GM12878 (cell line): ENCODE data around the gene CKS1B. TPM values are rescaled to one million over a fixed set of nuclear protein-coding genes. Genes with fewer than 3 reads are reported as not detected.
A peak's percentile ranks its signal among the peaks of the same experiment; 100 is the strongest.

Experiments
- ATAC-seq: fragments of 200-7000 bp; cut with Tn5 transposase; 3 replicates; pipeline ENCODE4 v1.9.1; 2020; ENCODE audit warnings: mild to moderate bottlenecking, moderate library complexity
- BruUV-seq: library from RNA; stranded (reverse); fragments of 400-500 nt; replicated peaks from 2 replicates; lab custom pipeline; 2021; lab: Mats Ljungman, UMichigan
- CTCF ChIA-PET: fragments of 300-600 bp; sonication (Branson Sonifier 250); formaldehyde crosslinking; extraction: SDS; loops from one replicate; lab custom pipeline; 2021; ENCODE audit warnings: inconsistent platforms; lab: Yijun Ruan, JAX
- POLR2A ChIA-PET: fragments of 350-600 bp; formaldehyde crosslinking; extraction: SDS; loops from one replicate; lab custom pipeline; 2021; ENCODE audit warnings: inconsistent platforms; lab: Charles Lee
- RAD21 ChIA-PET: fragments of 300-600 bp; sonication (Branson Sonifier 250); formaldehyde crosslinking; loops from one replicate; lab custom pipeline; 2023; ENCODE audit warnings: antibody characterized with exemption; ENCODE audit not compliant: unreplicated experiment; lab: Charles Lee
- SMC1A ChIA-PET: fragments of 300-600 bp; sonication (Branson Sonifier 250); formaldehyde crosslinking; loops from one replicate; lab custom pipeline; 2023; ENCODE audit not compliant: unreplicated experiment, uncharacterized antibody; lab: Charles Lee
- DNase-seq: peaks from one replicate; pipeline ENCODE4 v3.0.0-alpha.2; 2011; ENCODE audit warnings: low read depth, low spot score
- FAIRE-seq: peaks from 3 replicates; lab custom pipeline; 2011; peaks lifted over from hg19 to GRCh38; lab: Jason Lieb, UNC
- H2AFZ ChIP-seq: 2 replicates; pipeline ENCODE4 v1.6.0; 2011; ENCODE audit warnings: low read depth, low read length, control low read depth; ENCODE audit not compliant: control insufficient read depth
- H3K27ac ChIP-seq: 2 replicates; pipeline ENCODE4 v1.5.1; 2011; ENCODE audit warnings: control low read depth; ENCODE audit not compliant: control insufficient read depth, insufficient read depth
- H3K27me3 ChIP-seq, 2 experiments: replicated peaks in 1 of 2; 2 replicates each; pipeline versions ENCODE4 v1.6.0 to v1.6.1; 2011; ENCODE audit warnings: low read length in 1 of 2; ENCODE audit not compliant: control insufficient read depth in 2 of 2, insufficient read depth in 2 of 2
- H3K36me3 ChIP-seq, 2 experiments: 2 replicates each; pipeline ENCODE4 v1.5.1; 2011; ENCODE audit warnings: low read length in 1 of 2; ENCODE audit not compliant: control insufficient read depth in 2 of 2, insufficient read depth in 2 of 2
- H3K4me1 ChIP-seq: 2 replicates; pipeline ENCODE4 v1.6.1; 2011; ENCODE audit warnings: mild to moderate bottlenecking, low read length, moderate library complexity, mixed read lengths; ENCODE audit not compliant: control insufficient read depth, insufficient read depth
- H3K4me2 ChIP-seq: 2 replicates; pipeline ENCODE4 v1.6.0; 2011; ENCODE audit warnings: control low read depth; ENCODE audit not compliant: control insufficient read depth, insufficient read depth
- H3K4me3 ChIP-seq: fragments of 200-600 bp; sonication (generic); 2 replicates; pipeline ENCODE4 v1.5.1; 2016
- H3K79me2 ChIP-seq: 2 replicates; pipeline ENCODE4 v1.6.0; 2011; ENCODE audit warnings: low read length; ENCODE audit not compliant: control insufficient read depth, insufficient read depth
- H3K9ac ChIP-seq: 2 replicates; pipeline ENCODE4 v1.8.0; 2011; ENCODE audit warnings: low read length, control low read depth, mixed read lengths; ENCODE audit not compliant: control insufficient read depth, insufficient read depth
- H3K9me3 ChIP-seq: replicated peaks from 3 replicates; pipeline ENCODE4 v1.5.1; 2011; ENCODE audit warnings: mild to moderate bottlenecking, low read length; ENCODE audit not compliant: control insufficient read depth, insufficient read depth
- H4K20me1 ChIP-seq: 2 replicates; pipeline ENCODE4 v1.6.0; 2011; ENCODE audit not compliant: control insufficient read depth, insufficient read depth
- BCLAF1 ChIP-seq: fragments of 450-650 bp; IDR thresholded peaks from 2 replicates; pipeline ENCODE4 v1.6.1; 2017; ENCODE audit warnings: antibody characterized with exemption, mild to moderate bottlenecking, moderate library complexity
- CEBPB ChIP-seq, 2 experiments: fragments of 150-350 bp in 1 of 2; IDR thresholded peaks; 2 replicates each; pipeline ENCODE4 v1.6.1; 2012 to 2014; ENCODE audit warnings: low read depth in 2 of 2, low read length in 2 of 2, borderline replicate concordance in 1 of 2, inconsistent platforms in 1 of 2
- HDAC2 ChIP-seq: fragments of 200-600 bp; sonication (generic); IDR thresholded peaks from 2 replicates; pipeline ENCODE4 v1.6.1; 2017
- IKZF1 ChIP-seq: fragments of 450-650 bp; conservative IDR thresholded peaks from 2 replicates; pipeline ENCODE4 v1.6.1; 2017; ENCODE audit warnings: antibody characterized with exemption, mild to moderate bottlenecking
- JUNB ChIP-seq: IDR thresholded peaks from 2 replicates; pipeline ENCODE4 v1.6.1; 2016; ENCODE audit warnings: antibody characterized with exemption, mild to moderate bottlenecking
- MEF2A ChIP-seq: IDR thresholded peaks from 2 replicates; pipeline ENCODE4 v1.6.1; 2011; ENCODE audit warnings: low read depth, mild to moderate bottlenecking, low read length, moderate library complexity; ENCODE audit not compliant: insufficient read depth
- MEF2B ChIP-seq: fragments of 450-650 bp; IDR thresholded peaks from 2 replicates; pipeline ENCODE4 v1.6.1; 2018; ENCODE audit warnings: mild to moderate bottlenecking, moderate library complexity; ENCODE audit not compliant: partially characterized antibody, poor library complexity, severe bottlenecking
- MXI1 ChIP-seq: fragments of 150-350 bp; IDR thresholded peaks from 2 replicates; pipeline ENCODE4 v1.6.1; 2011; ENCODE audit warnings: low read depth, mild to moderate bottlenecking, inconsistent platforms, low read length, improper control_type of control experiment
- NFYB ChIP-seq: IDR thresholded peaks from 2 replicates; pipeline ENCODE4 v1.6.1; 2011; ENCODE audit warnings: low read depth, mild to moderate bottlenecking, low read length, improper control_type of control experiment, moderate library complexity; ENCODE audit not compliant: insufficient read depth
- NR2C2 ChIP-seq: IDR thresholded peaks from 2 replicates; pipeline ENCODE4 v1.6.1; 2011; ENCODE audit warnings: borderline replicate concordance, low read depth; ENCODE audit not compliant: control insufficient read depth, insufficient read length
- PBX3 ChIP-seq: IDR thresholded peaks from 2 replicates; pipeline ENCODE4 v1.6.1; 2011; ENCODE audit warnings: mild to moderate bottlenecking, low read depth, low read length, moderate library complexity; ENCODE audit not compliant: insufficient replicate concordance
- RELA ChIP-seq: fragments of 450-650 bp; IDR thresholded peaks from 2 replicates; pipeline ENCODE4 v1.8.0; 2014; ENCODE audit warnings: borderline replicate concordance; ENCODE audit not compliant: partially characterized antibody
- STAT1 ChIP-seq: fragments of 450-650 bp; conservative IDR thresholded peaks from 2 replicates; pipeline ENCODE4 v1.6.1; 2014; ENCODE audit warnings: antibody characterized with exemption, mild to moderate bottlenecking
- TCF12 ChIP-seq: IDR thresholded peaks from 2 replicates; pipeline ENCODE4 v1.6.1; 2011; ENCODE audit warnings: low read depth, mild to moderate bottlenecking, low read length
- TCF7 ChIP-seq: IDR thresholded peaks from 2 replicates; pipeline ENCODE4 v1.6.1; 2014; ENCODE audit warnings: antibody characterized with exemption, borderline replicate concordance
- ZBTB4 ChIP-seq: fragments of 450-650 bp; formaldehyde crosslinking; IDR thresholded peaks from 2 replicates; pipeline ENCODE4 v1.4.0; 2022; ENCODE audit warnings: mild to moderate bottlenecking, moderate library complexity
- WGBS: methylation state at CpG from one replicate; pipeline ENCODE4 v1.1.6; 2016; ENCODE audit warnings: low lambda C conversion rate; ENCODE audit not compliant: insufficient replicate concordance, insufficient coverage; ENCODE audit errors: missing lambda C conversion rate; 5-methylcytosine and 5-hydroxymethylcytosine counted together
- in situ Hi-C: fragments of 300-500 bp; cut with MboI; formaldehyde crosslinking; loops from 9 replicates; pipeline ENCODE4 v1.14.3; 2018; ENCODE audit warnings: mixed read lengths
- intact Hi-C: fragments of 100-400 bp; cut with micrococcal nuclease; formaldehyde crosslinking; loops from one replicate; pipeline ENCODE4 v1.14.2; 2022; ENCODE audit not compliant: unreplicated experiment
- polyA plus RNA-seq, 11 experiments: library from polyadenylated mRNA; depleted of rRNA in 4 of 11; unstranded in 6 of 11; stranded (reverse) in 5 of 11; fragments of >200 nt; fragmentation: Nextera tagmentation in 4 of 11; fragmentation: Illumina TruSeq in 1 of 11; extraction: Ambion mirVana in 4 of 11; extraction: Trizol in 1 of 11; gene quantifications; 1 replicate in 1 of 11; 2 replicates in 10 of 11; pipeline versions ENCODE4 v1.2.1 to v1.2.3, GENCODE V29; 2011 to 2016; ENCODE audit warnings: inconsistent platforms in 2 of 11, missing spikeins in 2 of 11, low read depth in 1 of 11
- total RNA-seq, 4 experiments: library from RNA; depleted of rRNA in 3 of 4; stranded (reverse); fragments of >200 nt in 3 of 4; fragmentation: Illumina TruSeq in 1 of 4; extraction: Trizol in 1 of 4; gene quantifications; 2 replicates each; pipeline versions ENCODE4 v1.2.1 to v1.2.3, GENCODE V29; 2013 to 2021

Gene CKS1B
- total and polyA plus RNA-seq, 10 of the 15 experiments (the other 5 are each of a cell fraction or from before 2014, with no cell fraction given), result 125 to 608 (median 364) TPM

GRCh38 chr1:155009221-155009711 is 34.8 kb downstream of the CKS1B start:
- FAIRE-seq (no peak), DNase-seq (no peak)
- CTCF ChIA-PET, result interaction anchor here (2.1 to 3.6 kb wide), 2 partner anchors 8 to 10 kb away, joined by 9 to 27 read pairs; no protein-coding TSS in a partner anchor
- WGBS, result 96% methylated on average over 4 of the region's 12 CpGs
- in situ Hi-C loops, result no loop called here
- peaks cover 58% of the 10 kb centered on the region for H3K4me1 ChIP-seq
- 0 out of 2 replicates have a peak, but pooled peaks cover 3% of the 10 kb centered on the region for H4K20me1 ChIP-seq
- TF ChIP-seq RELA (no peak), MEF2B (no peak), STAT1 (no peak), HDAC2 (no peak), MXI1 (no peak), BCLAF1 (no peak), MEF2A (no peak), NFYB (no peak), IKZF1 (no peak), JUNB (no peak), TCF7 (no peak), NR2C2 (no peak), CEBPB (IDR thresholded peaks at IDR 0.05; ENCODE audit: borderline replicate concordance in 1 of 2, low read depth in 2 of 2, low read length in 2 of 2) (no peak), ZBTB4 (CRISPR knock-in tag) (no peak), PBX3 (no peak), TCF12 (no peak)
- TF ChIP-seq, all 136 proteins: peak for 0
- Histone ChIP-seq H3K27ac (no peak overlapping the region), H2AFZ (no peak overlapping the region), H3K79me2 (peaks cover 43% of the 10 kb centered on the region), H3K4me2 (peak overlapping the region; percentile 33; the same call in 1 of the 2 replicates), H3K9me3 (no peaks in the 10 kb centered on the region), H3K27me3 (no peaks in the 10 kb centered on the region), H3K9ac (no peak overlapping the region), H3K4me3 (no peak overlapping the region), H3K36me3 (peaks cover 0 to 8% of the 10 kb centered on the region in 2 experiments; a peak in 3 of 4 replicates)
- RAD21 ChIA-PET, result no interaction called here
- ATAC-seq, result no peak
- POLR2A ChIA-PET, result no interaction called here
- intact Hi-C loops, result no loop called here
- BruUV-seq, result no TSS peak
- SMC1A ChIA-PET, result no interaction called here
